Measurements from ENCODE around the gene SNX22. TPM values are rescaled to one million over a fixed set of nuclear protein-coding genes. Genes with fewer than 3 reads are reported as not detected.

Gene SNX22
- 0.06 TPM in 1 of 2 replicates, not detected in the other for total RNA-seq

DNA sequence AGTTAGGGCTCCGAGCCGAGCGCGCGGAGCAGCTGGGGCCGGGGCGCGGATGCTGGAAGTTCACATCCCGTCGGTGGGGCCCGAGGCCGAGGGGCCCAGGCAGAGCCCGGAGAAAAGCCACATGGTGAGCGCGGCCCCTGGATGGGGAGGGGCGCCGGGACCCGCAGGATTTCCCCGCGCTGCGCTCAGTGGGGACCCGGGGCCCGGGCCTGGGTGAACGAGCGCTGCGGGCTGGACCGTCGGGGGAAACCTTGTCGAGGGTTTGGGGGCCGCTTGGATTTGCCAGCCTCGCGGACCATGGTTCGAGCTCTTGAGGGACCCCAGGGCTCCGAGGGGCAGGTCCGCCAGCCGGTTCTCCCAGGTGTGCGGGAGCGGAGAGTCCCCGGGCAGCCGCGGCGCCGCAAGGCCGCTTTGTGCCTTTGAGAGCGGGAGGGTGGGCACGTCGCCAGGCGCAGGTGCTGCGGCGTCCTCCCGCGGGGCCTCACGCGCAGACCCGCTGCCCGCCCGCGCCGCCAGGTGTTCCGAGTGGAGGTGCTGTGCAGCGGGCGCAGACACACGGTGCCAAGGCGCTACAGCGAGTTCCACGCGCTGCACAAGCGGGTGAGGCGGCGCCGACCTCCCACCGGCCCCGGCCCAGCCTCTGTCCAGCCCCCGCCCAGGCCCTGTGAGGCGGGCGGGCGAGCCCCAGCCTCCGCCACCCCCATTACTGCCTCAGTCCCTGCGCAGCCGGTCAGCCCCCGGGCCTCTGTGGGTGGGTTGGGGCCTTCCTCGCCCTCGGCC, at the start of gene SNX22:
TSS of gene SNX22 (plus strand) at position 5 of the 780 bp plus-strand sequence. CDS start at position 50, 45 bp downstream.

GRCh38 chr15:64162869-64163658, 11.5 kb downstream of the SNX22 start, which contains the start of gene PPIB:
PPIB (minus strand) TSS chr15:64163022; CDS start chr15:64162986, 36 bp downstream.

Other genes with a start within 250 kb of the SNX22 start
- 6.4 and 6.9 TPM in 2 replicates for gene DAPK2, start 105.2 kb upstream of the SNX22 start, total RNA-seq
- gene CIAO2A, start 57.9 kb upstream of the SNX22 start, total RNA-seq, result 50.0 and 57.8 TPM in 2 replicates
- 67.2 and 68.2 TPM in 2 replicates for gene SNX1, start 55.7 kb upstream of the SNX22 start, total RNA-seq
- gene PPIB, start 11.3 kb downstream of the SNX22 start, total RNA-seq, result 1,100 and 1,268 TPM in 2 replicates
- gene CSNK1G1, start 204.4 kb downstream of the SNX22 start, total RNA-seq, result 17.5 and 27.0 TPM in 2 replicates
- gene PCLAF, start 229.7 kb downstream of the SNX22 start, total RNA-seq, result 11.0 and 18.2 TPM in 2 replicates
- gene TRIP4, start 236.1 kb downstream of the SNX22 start, total RNA-seq, result 10.1 and 11.6 TPM in 2 replicates